Measurements from ENCODE around the gene NUF2.
"Not testable (repeated sequence)": the region's sequence is repeated elsewhere in the genome, so short reads cannot be mapped to it uniquely, and the experiment has no call there.

Gene NUF2

GRCh38 chr1:163337631-163338030 is 15.9 kb downstream of the NUF2 start:
- DNase-seq, result no peak

- no peak for DNase-seq
Measured at GRCh38 chr1:163346326-163346870, 24.6 kb downstream of the NUF2 start.

DNA sequence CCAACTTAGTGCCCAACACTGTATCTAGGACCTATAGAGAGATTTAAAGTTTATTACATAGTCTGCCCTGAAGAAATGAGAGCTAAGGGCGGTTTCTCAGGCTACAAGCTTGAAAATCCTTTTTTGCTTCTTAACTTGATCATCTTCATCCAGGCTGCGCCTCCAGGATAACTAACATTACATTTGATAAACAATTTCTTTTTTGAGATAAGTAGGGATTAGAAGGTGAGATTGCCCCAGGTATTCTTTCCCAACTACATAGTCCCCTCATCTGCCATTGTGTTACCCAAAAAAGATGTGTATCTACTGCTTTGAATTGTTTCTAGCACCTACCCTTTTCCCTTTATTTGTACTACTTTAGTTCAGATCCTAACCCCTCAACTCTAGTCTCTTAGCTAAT is 25.4 kb downstream of the NUF2 start:
- no peak for DNase-seq

GRCh38 chr1:163351912-163352311 is 30.2 kb downstream of the NUF2 start:
- DNase-seq, result no peak

DNA sequence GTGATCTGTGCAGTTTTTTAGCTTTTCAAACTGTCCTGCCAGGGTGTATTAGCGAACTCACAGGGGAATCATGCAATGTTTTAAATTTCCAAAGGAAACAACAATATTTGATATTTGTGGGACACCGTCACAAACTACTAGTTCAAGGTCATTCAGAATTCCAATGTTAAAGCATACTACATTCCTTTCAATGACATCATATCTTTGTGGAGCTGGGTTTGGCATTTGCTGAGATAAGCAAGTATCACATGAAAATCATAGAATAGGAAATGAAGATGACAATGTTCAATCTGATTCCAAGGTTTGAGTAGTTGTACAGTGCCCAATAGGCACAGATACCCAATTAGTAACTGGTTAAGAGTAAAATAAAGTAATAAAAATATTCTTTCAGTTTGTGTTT is 35.6 kb downstream of the NUF2 start:
- no peak for DNase-seq

DNA sequence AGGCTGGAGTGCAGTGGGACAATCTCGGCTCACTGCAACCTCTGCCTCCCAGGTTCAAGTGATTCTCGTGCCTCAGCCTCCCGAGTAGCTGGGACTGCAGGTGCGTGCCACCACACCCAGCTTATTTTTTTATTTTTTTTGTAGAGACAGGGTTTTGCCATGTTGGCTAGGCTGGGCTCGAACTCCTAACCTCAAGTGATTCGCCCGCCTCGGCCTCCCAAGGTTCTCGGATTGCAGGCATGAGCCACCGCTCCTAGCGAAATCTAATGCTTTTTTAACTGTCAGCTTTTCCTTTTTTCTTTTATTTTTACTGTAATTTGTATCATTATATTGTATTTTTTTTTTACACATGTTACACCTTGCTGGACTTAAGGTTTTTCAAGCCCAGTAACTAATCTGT is 36.4 kb downstream of the NUF2 start:
- not testable (repeated sequence) for DNase-seq

DNA sequence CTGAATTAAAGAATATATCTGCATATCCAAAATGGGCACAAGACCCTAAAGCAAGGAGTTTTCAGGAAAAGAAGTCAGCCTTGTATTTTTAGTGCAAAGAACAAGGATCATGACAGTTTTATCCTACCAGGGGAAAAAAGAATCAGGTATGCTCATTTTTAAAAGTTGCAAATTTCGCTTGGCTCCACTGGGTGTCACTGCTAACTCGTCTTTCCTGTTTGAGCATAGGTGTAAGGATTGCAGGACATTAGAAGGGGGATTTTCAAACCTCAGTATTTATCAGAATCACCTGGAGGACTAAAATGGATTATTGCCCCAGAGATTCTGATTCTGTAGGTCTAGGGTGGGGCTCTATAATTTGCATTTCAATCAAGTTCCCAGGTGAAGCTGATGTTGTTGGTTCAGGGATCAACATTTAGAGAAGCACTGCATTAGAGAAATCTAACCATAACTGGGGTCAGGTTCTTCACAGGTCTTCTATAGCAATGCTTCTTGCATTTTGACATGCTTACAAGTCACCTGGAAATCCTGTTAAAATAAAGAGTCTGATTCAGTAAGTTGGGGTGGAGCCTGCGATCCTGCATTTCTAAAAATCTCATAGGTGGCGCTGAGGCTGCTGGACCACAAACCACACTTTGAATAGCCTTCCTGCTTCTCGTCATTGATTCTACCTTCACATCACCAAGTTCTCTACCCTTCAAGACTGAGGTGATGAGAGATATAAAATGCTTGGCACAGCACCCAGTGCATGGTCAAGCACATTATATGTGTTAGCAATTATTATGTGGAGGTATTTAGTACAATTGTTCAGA is 39.6 kb downstream of the NUF2 start:
- DNase-seq, result no peak

- no peak for DNase-seq
Measured at GRCh38 chr1:163365186-163365585, 43.4 kb downstream of the NUF2 start.

DNA sequence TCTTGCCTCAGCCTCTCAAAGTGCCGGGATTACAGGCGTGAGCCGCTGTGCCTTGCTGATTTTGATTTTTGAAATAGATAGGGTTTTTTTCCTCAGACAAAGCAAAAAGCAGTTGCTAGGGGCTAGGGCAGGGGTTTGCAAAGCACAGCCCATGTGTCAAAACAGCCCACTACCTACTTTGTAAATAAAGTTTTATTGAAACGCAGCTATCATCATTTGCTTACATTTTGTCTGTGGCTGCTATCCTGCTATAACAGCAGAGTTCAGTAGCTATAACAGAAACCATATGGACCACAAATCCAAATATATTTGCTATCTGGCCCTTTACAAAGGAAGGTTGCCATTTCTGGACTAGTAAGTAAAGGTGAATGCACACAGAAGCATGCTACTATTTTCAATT is 44.8 kb downstream of the NUF2 start:
- DNase-seq, result no peak

DNA sequence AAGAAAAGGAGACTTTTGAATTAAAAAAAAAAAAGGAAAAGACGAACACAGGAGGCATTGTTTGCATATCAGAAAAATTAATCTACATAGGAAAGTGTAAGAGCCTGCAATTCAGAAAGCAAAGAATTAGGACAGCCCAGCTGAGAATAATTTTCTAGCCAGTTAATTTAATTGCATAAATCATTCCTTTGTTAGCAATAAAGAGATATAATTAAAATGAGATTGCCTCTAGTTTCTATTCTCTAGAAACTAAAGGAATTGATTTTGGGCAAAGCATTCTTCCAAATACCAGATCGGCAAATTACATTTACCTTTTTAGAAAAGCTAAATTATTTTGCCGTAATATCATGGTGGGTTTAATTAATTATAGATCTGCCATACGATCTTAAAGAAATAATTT is 46.0 kb downstream of the NUF2 start:
- DNase-seq, result no peak

GRCh38 chr1:163372576-163372975 is 50.8 kb downstream of the NUF2 start:
- DNase-seq, result no peak

GRCh38 chr1:163378554-163378953 is 56.8 kb downstream of the NUF2 start:
- no peak for DNase-seq

DNA sequence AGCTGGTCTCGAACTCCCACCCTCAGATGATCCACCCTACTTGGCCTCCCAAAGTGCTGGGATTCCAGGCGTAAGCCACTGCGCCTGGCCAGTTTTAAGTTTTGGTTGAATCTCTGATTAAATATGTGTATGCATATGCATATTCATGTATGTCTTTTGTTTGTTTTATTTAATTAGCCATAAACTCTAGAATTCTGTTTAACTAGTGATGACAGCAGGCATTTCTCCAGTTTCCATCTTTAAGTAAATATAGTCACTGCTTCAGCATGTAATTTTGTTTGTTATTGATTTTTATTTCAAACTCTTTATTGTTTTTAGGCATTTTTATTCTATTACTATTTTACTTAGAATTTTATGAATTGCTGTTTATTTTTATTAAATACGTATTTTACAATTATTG is 58.0 kb downstream of the NUF2 start:
- DNase-seq, result no peak

GRCh38 chr1:163381487-163382184 is 59.9 kb downstream of the NUF2 start:
- no peak for DNase-seq

DNA sequence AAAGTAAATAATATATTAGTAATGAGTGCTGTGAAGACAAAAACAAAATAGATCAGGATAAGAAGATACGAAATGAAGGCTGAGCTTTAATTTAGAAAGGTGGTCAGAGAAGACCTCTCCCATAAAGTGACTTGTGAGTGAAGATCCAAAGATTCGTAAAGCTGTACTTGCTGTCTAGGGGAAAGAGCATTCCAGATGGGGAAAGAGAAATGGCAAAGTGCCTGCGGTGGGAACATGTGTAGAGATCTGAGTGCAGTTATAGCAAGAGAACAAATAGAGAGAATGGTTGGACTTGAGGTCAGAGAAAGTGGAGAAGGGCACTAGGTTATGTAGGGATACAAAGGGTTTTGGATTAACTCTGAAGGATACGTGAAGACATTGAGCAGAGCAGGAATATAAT is 60.6 kb downstream of the NUF2 start:
- no peak for DNase-seq

- no peak for DNase-seq
Measured at GRCh38 chr1:163387146-163387545, 65.4 kb downstream of the NUF2 start.

- DNase-seq, result no peak
Measured at GRCh38 chr1:163388970-163389369, 67.2 kb downstream of the NUF2 start.

DNA sequence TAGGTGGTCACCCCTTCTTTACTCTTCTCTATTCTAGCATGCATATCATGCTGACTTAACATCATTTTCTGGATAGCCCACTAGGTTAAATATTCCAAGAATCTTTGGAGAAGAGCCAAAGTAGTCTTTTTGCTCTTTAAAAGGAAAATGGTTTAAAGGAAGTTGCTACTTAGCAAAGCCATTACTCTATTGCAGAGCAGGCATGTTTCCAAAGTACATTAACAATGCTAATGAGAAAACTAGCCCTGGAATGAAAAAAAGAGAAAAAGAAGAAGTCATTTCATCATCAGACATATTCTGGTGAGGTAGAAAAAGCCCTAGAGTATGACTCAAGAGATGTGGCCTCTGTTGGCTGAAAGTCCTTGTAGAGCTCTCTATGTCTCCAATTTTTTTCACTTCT is 74.0 kb downstream of the NUF2 start:
- no peak for DNase-seq

DNA sequence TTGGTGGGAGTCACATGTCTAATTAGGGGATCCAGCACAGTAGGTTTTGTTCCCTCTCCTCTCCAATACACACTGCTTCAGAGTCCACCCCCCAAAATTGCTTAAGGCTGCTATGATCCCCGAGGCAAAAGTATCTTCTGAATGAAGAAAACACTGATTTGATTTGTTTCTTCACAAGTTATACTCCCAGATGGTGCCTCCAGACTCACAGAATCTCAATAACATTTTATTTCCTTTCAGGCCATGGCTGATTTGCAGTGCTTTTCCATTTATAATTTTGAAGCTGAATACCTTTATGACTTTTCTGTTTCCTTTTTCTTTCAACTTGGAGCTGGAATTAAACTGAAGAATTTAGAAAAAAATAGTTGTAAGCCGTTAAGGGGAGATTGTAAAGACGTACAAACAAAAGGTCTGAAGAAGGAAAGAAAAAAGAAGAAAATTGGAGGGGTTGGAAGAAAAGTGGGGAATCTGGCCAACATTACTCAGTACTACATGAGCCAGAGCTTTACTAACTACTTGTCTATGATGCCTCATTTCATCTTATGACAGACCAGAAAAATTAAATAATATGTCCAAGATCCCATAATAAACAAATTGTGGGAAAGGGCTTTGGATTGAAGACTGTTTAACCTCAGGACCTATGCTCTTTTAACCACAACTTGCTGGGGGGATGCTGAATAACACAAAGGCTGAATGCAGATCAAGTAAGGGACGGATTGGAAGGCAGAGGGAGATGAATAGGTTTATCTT is 75.9 kb downstream of the NUF2 start:
- no peak for DNase-seq

GRCh38 chr1:163399001-163399400 is 77.2 kb downstream of the NUF2 start:
- DNase-seq, result no peak

- DNase-seq, result no peak
Measured at GRCh38 chr1:163399976-163400601, 78.3 kb downstream of the NUF2 start.

- no peak for DNase-seq
Measured at GRCh38 chr1:163401211-163401610, 79.5 kb downstream of the NUF2 start.

All from activated T-cell treated with anti-CD3 and anti-CD28 coated beads for 4 hours (primary cell).